Endodermal cell (in vitro differentiated cells): ENCODE data around the gene SRD5A3. TPM values are rescaled to one million over a fixed set of nuclear protein-coding genes. Genes with fewer than 3 reads are reported as not detected.
A peak's percentile ranks its signal among the peaks of the same experiment; 100 is the strongest.
"Not testable (repeated sequence)": the region's sequence is repeated elsewhere in the genome, so short reads cannot be mapped to it uniquely, and the experiment has no call there.

ENCODE experiments used
- DNase-seq: peaks from one replicate; pipeline ENCODE4 v3.0.0-alpha.2; 2017
- H3K27ac ChIP-seq: 2 replicates; pipeline ENCODE4 v1.5.1; 2013; ENCODE audit warnings: mild to moderate bottlenecking, low read depth, low read length, moderate library complexity
- H3K27me3 ChIP-seq: 2 replicates; pipeline ENCODE4 v1.6.1; 2013; ENCODE audit warnings: mild to moderate bottlenecking, low read length, moderate library complexity; ENCODE audit not compliant: insufficient read depth, control insufficient read depth, poor library complexity, severe bottlenecking
- H3K36me3 ChIP-seq: 2 replicates; pipeline ENCODE4 v1.7.0; 2013; ENCODE audit warnings: mild to moderate bottlenecking, low read length, moderate library complexity; ENCODE audit not compliant: control insufficient read depth, insufficient read depth
- H3K4me1 ChIP-seq: one replicate; pipeline ENCODE4 v1.7.0; 2013; ENCODE audit warnings: low read length; ENCODE audit not compliant: control insufficient read depth, insufficient read depth
- H3K4me3 ChIP-seq: 2 replicates; pipeline ENCODE4 v1.5.1; 2013; ENCODE audit warnings: mild to moderate bottlenecking, low read length, moderate library complexity
- H3K9ac ChIP-seq: 2 replicates; pipeline ENCODE4 v1.6.1; 2013; ENCODE audit warnings: mild to moderate bottlenecking, low read length, moderate library complexity; ENCODE audit not compliant: poor library complexity, severe bottlenecking; ENCODE audit errors: extremely low read depth
- H3K9me3 ChIP-seq: 2 replicates; pipeline ENCODE4 v1.6.1; 2013; ENCODE audit warnings: mild to moderate bottlenecking, low read length, moderate library complexity; ENCODE audit not compliant: control insufficient read depth
- H3K27ac Mint-ChIP-seq: 2 replicates; pipeline ENCODE4 v1.8.0; 2020; ENCODE audit warnings: mixed read lengths
- H3K27me3 Mint-ChIP-seq: 2 replicates; pipeline ENCODE4 v1.8.0; 2021; ENCODE audit warnings: mild to moderate bottlenecking, mixed read lengths; ENCODE audit not compliant: insufficient read depth
- H3K36me3 Mint-ChIP-seq: 2 replicates; pipeline ENCODE4 v1.8.0; 2020; ENCODE audit warnings: low read depth, mixed read lengths
- H3K4me1 Mint-ChIP-seq: 2 replicates; pipeline ENCODE4 v1.8.0; 2020; ENCODE audit warnings: mixed read lengths
- H3K4me3 Mint-ChIP-seq: 2 replicates; pipeline ENCODE4 v1.8.0; 2020; ENCODE audit warnings: mild to moderate bottlenecking, moderate library complexity, mixed read lengths
- H3K9me3 Mint-ChIP-seq: 2 replicates; pipeline ENCODE4 v1.8.0; 2020; ENCODE audit warnings: mild to moderate bottlenecking, mixed read lengths
- CTCF ChIP-seq: fragments of 200-600 bp; sonication (generic); conservative IDR thresholded peaks from 2 replicates; pipeline ENCODE4 v1.5.0; 2021; ENCODE audit warnings: antibody characterized with exemption, mild to moderate bottlenecking
- WGBS, 2 experiments: methylation state at CpG; one replicate each; pipeline versions ENCODE4 v1.1.5 to v1.1.7; 2013; ENCODE audit warnings: missing lambda C conversion rate in 2 of 2, mixed read lengths in 1 of 2; ENCODE audit not compliant: insufficient coverage in 1 of 2, insufficient read length in 1 of 2; 5-methylcytosine and 5-hydroxymethylcytosine counted together
- total RNA-seq, 2 donors: library from RNA; stranded (reverse); fragmentation: NEBNext Ultra II Directional in 1 of 2; extraction: Animal tissue kit (Norgen Biotek cat#: 25700) in 1 of 2; gene quantifications; 2 replicates in 1 of 2; 3 replicates in 1 of 2; pipeline ENCODE4 v1.2.1, GENCODE V29; 2021

Gene SRD5A3
- total RNA-seq, 2 donors from 2014 or later = 34.5 to 37.1 TPM

- H3K4me3 ChIP-seq = no peak overlapping the region
- no peak overlapping the region for H3K27ac Mint-ChIP-seq
- 92 to 100% methylated on average over 2 to 3 of the region's 3 CpGs for WGBS, 2 experiments
Measured at GRCh38 chr4:55347610-55348228, 1.7 kb downstream of the SRD5A3 start.

DNA sequence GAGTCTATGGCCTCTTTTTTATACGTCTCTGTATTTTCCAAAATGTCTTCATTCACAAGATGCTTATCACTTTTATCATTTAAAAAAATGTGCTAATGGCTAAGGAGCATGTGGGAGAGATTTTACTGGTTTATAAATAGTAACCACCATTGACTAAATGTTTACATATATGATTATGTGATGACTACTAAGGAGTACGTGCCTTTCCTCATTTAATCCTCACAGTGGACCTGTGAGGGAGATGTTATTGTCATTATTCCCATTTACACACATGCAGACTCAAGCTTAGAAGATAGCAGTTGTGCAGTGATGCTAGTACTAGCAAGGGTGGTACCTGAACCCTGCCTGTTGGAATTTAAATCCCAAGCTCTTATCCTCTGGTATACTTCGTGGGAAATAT is 2.4 kb downstream of the SRD5A3 start:
- no peak for DNase-seq
- Histone ChIP-seq H3K9me3 (no peaks in the 10 kb centered on the region), H3K27ac (no peak overlapping the region), H3K9ac (no peak overlapping the region), H3K27me3 (no peaks in the 10 kb centered on the region), H3K4me3 (no peak overlapping the region), H3K36me3 (peaks cover 1% of the 10 kb centered on the region), H3K4me1 (peaks cover 4% of the 10 kb centered on the region)
- H3K9me3 Mint-ChIP-seq = peaks cover 7% of the 10 kb centered on the region
- WGBS, 2 experiments = 64 to 100% methylated on average over 1 to 2 of the region's 3 CpGs
- H3K27ac Mint-ChIP-seq = no peak overlapping the region
- H3K4me1 Mint-ChIP-seq = peaks cover 14% of the 10 kb centered on the region
- H3K36me3 Mint-ChIP-seq = peaks cover 21% of the 10 kb centered on the region
- H3K27me3 Mint-ChIP-seq = no peaks in the 10 kb centered on the region
- no peak overlapping the region for H3K4me3 Mint-ChIP-seq
- TF ChIP-seq CTCF = no peak

More at GRCh38 chr4:55347610-55348228, 1.7 kb downstream of the SRD5A3 start:
- no peak for DNase-seq
- Histone ChIP-seq H3K4me1 (peaks cover 4% of the 10 kb centered on the region), H3K27me3 (no peaks in the 10 kb centered on the region), H3K36me3 (no peaks in the 10 kb centered on the region), H3K9ac (no peak overlapping the region), H3K27ac (no peak overlapping the region), H3K9me3 (no peaks in the 10 kb centered on the region)
- peak; percentile 28 for TF ChIP-seq CTCF
- H3K4me3 Mint-ChIP-seq = peak overlapping the region; percentile 73
- no peaks in the 10 kb centered on the region for H3K27me3 Mint-ChIP-seq
- no peaks in the 10 kb centered on the region for H3K9me3 Mint-ChIP-seq
- peaks cover 14% of the 10 kb centered on the region for H3K4me1 Mint-ChIP-seq
- H3K36me3 Mint-ChIP-seq = peaks cover 13% of the 10 kb centered on the region

DNA sequence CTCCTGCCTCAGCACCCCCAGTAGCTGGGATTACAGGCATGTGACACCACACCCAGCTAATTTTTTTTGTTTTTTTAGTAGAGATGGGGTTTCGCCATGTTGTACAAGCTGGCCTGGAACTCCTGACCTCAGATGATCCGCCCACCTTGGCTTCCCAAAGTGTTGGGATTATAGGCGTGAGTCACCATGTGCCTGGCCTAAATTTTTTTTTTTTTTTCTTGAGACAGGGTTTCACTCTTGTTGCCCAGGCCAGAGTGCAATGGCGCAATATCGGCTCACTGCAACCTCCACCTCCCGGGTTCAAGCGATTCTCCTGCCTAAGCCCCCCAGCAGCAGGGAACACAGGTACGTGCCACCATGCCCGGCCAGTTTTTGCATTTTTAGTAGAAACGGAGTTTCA is 4.8 kb downstream of the SRD5A3 start:
- not testable (repeated sequence) for H3K9ac ChIP-seq, H3K4me3 Mint-ChIP-seq, H3K27me3 Mint-ChIP-seq, H3K9me3 ChIP-seq, H3K27ac ChIP-seq, H3K36me3 ChIP-seq, DNase-seq, H3K4me3 ChIP-seq, H3K4me1 ChIP-seq, H3K4me1 Mint-ChIP-seq, H3K27me3 ChIP-seq, H3K27ac Mint-ChIP-seq
- Mint-ChIP-seq H3K9me3 (peaks cover 12% of the 10 kb centered on the region), H3K36me3 (peaks cover 31% of the 10 kb centered on the region)
- WGBS, 2 experiments = 89 to 94% methylated on average over 8 to 10 of the region's 10 CpGs

DNA sequence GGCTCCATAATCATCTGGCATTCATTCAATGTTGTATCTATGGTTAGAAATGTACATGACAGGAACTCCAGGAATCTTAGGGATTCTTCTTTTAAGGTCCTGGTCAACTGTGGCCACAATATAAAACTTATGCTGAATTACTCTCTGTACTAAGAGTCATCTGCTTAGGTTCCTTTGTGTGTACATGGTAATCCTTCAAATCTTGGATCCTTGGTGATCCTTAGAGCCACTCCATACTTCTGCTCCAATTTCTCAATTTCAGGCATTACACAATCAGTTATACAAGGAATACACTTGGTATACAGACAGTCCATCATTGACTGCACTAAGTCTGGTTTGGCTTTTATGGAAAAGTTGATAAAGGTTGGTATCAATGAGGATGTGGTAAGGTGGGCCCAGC is 5.8 kb downstream of the SRD5A3 start:
- Histone ChIP-seq H3K9ac (no peak overlapping the region), H3K27ac (no peak overlapping the region), H3K27me3 (no peaks in the 10 kb centered on the region), H3K36me3 (peaks cover 7% of the 10 kb centered on the region), H3K9me3 (no peaks in the 10 kb centered on the region), H3K4me3 (no peak overlapping the region), H3K4me1 (peaks cover 4% of the 10 kb centered on the region)
- Mint-ChIP-seq H3K9me3 (peaks cover 12% of the 10 kb centered on the region), H3K27ac (no peak overlapping the region), H3K36me3 (peaks cover 31% of the 10 kb centered on the region), H3K27me3 (no peaks in the 10 kb centered on the region), H3K4me3 (no peak overlapping the region), H3K4me1 (peaks cover 10% of the 10 kb centered on the region)
- DNase-seq = no peak
- TF ChIP-seq CTCF = no peak
